ENCODE data around the gene TTLL9.

DNA sequence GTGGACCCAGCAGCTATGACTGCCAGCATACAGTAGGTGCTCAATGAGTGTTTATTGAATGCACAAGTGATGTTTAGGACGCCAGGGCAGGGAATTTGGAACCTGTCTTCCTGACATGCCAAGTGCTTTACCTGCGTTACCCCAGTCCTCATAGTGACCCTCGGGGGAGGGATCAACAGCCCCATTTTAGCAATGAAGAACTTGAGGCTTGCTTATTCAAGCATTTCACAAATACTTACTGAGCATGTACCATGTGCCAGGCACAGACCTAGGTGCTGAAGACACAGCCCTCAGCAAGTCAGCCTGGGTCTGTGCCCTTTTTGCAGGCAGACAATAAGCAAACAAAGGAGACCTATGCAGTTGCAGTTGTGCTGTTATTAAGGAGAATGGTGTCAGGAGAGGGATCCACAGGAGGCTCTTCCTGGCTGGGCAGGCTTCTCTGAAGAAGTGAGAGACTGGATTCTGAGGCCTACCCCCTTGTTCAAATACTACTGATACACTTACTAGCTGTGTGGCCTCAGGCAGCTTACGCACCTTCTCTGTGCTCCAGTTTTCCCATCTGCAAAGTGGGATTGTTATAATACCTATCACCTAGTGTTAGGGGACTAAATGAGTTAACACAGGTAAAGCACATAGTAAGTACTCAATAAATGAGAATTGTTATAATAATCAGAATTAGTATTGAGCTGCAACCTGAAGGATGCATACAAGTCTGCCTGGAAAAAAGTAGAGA lies 39.8 kb downstream of the TTLL9 start:
- TF ChIP-seq, protein P1, sequence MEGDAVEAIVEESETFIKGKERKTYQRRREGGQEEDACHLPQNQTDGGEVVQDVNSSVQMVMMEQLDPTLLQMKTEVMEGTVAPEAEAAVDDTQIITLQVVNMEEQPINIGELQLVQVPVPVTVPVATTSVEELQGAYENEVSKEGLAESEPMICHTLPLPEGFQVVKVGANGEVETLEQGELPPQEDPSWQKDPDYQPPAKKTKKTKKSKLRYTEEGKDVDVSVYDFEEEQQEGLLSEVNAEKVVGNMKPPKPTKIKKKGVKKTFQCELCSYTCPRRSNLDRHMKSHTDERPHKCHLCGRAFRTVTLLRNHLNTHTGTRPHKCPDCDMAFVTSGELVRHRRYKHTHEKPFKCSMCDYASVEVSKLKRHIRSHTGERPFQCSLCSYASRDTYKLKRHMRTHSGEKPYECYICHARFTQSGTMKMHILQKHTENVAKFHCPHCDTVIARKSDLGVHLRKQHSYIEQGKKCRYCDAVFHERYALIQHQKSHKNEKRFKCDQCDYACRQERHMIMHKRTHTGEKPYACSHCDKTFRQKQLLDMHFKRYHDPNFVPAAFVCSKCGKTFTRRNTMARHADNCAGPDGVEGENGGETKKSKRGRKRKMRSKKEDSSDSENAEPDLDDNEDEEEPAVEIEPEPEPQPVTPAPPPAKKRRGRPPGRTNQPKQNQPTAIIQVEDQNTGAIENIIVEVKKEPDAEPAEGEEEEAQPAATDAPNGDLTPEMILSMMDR (IDR thresholded peaks at IDR 0.05) = no peak
- TF ChIP-seq POLR2AphosphoS5 (IDR thresholded peaks at IDR 0.05) = no peak
